ENCODE data around the gene OTULINL. TPM values are rescaled to one million over a fixed set of nuclear protein-coding genes. Genes with fewer than 3 reads are reported as not detected.
A peak's percentile ranks its signal among the peaks of the same experiment; 100 is the strongest.
"Not testable (repeated sequence)": the region's sequence is repeated elsewhere in the genome, so short reads cannot be mapped to it uniquely, and the experiment has no call there.

The OTULINL gene
- total RNA-seq, 1 donor from 2014 or later = 3.4 TPM

DNA sequence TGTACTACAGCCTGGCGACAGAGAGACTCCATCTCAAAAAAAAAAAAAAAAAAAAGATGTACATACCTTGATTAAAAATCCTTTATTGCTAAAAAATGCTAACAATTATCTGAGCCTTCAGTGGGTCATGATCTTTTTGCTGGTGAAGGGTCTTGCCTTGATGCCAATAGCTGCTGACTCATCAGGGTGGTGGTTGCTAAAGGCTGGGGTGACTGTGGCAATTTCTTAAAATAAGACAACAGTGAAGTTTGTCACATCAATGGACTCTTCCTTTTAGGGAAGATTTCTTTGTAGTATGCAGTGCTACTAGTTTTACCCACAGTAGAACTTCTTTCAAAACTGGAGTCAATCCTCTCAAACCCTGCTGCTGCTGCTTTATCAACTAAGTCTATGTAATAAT lies 33.9 kb upstream of the OTULINL start:
- Mint-ChIP-seq H3K36me3 (ENCODE audit: low read depth) (no peaks in the 10 kb centered on the region), H3K9me3 (peaks cover 12% of the 10 kb centered on the region), H3K27ac (ENCODE audit: unreplicated experiment) (no peak overlapping the region), H3K4me1 (no peaks in the 10 kb centered on the region), H3K4me3 (no peak overlapping the region), H3K27me3 (ENCODE audit: low read depth) (peaks cover 6% of the 10 kb centered on the region)
- no peak for DNase-seq (ENCODE audit: low read depth, low spot score)
- TF ChIP-seq, protein P1, sequence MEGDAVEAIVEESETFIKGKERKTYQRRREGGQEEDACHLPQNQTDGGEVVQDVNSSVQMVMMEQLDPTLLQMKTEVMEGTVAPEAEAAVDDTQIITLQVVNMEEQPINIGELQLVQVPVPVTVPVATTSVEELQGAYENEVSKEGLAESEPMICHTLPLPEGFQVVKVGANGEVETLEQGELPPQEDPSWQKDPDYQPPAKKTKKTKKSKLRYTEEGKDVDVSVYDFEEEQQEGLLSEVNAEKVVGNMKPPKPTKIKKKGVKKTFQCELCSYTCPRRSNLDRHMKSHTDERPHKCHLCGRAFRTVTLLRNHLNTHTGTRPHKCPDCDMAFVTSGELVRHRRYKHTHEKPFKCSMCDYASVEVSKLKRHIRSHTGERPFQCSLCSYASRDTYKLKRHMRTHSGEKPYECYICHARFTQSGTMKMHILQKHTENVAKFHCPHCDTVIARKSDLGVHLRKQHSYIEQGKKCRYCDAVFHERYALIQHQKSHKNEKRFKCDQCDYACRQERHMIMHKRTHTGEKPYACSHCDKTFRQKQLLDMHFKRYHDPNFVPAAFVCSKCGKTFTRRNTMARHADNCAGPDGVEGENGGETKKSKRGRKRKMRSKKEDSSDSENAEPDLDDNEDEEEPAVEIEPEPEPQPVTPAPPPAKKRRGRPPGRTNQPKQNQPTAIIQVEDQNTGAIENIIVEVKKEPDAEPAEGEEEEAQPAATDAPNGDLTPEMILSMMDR (conservative IDR thresholded peaks at IDR 0.05) = no peak

DNA sequence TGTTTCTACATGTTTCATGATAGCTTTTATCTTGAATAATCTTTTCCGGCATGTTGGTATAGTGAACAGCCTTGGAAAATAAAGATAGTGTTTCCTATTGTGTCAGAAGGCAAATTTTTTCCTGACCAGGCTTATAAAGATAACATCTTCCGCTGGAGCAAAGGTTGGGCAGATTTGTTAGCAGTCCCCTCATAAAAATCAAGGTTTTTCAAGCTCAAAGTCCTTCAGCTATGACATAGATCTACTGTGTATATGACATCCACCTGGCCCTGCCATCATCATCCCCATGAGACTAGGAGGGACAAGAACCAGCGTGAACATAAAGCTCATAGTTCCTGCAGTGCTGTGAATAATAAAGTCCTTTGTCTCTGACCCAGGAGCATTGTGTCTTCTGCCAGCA lies 30.4 kb upstream of the OTULINL start:
- DNase-seq (ENCODE audit: low read depth, low spot score) = no peak
- TF ChIP-seq, protein P1 (conservative IDR thresholded peaks at IDR 0.05) = no peak
- Mint-ChIP-seq H3K4me1 (no peaks in the 10 kb centered on the region), H3K9me3 (peaks cover 9% of the 10 kb centered on the region), H3K27ac (ENCODE audit: unreplicated experiment) (no peak overlapping the region), H3K27me3 (ENCODE audit: low read depth) (peaks cover 2% of the 10 kb centered on the region), H3K36me3 (ENCODE audit: low read depth) (no peaks in the 10 kb centered on the region), H3K4me3 (no peak overlapping the region)

GRCh38 chr5:14552017-14552416 lies 29.6 kb upstream of the OTULINL start:
- no peak overlapping the region for H3K4me3 Mint-ChIP-seq
- H3K36me3 Mint-ChIP-seq (ENCODE audit: low read depth) = no peaks in the 10 kb centered on the region

GRCh38 chr5:14554288-14554687 lies 27.3 kb upstream of the OTULINL start:
- H3K9me3 Mint-ChIP-seq, H3K4me1 Mint-ChIP-seq: not testable (repeated sequence)

More at GRCh38 chr5:14552017-14552416, 29.6 kb upstream of the OTULINL start:
- no peaks in the 10 kb centered on the region for H3K4me1 Mint-ChIP-seq
- TF ChIP-seq, protein P1 (conservative IDR thresholded peaks at IDR 0.05) = no peak
- H3K27ac Mint-ChIP-seq (ENCODE audit: unreplicated experiment) = no peak overlapping the region
- no peak for DNase-seq (ENCODE audit: low read depth, low spot score)
- peaks cover 5% of the 10 kb centered on the region for H3K9me3 Mint-ChIP-seq
- peaks cover 2% of the 10 kb centered on the region for H3K27me3 Mint-ChIP-seq (ENCODE audit: low read depth)

GRCh38 chr5:14556015-14556414 lies 25.6 kb upstream of the OTULINL start:
- H3K27ac Mint-ChIP-seq (ENCODE audit: unreplicated experiment) = peak overlapping the region; percentile 81
- H3K4me3 Mint-ChIP-seq = no peak overlapping the region
- peaks cover 2% of the 10 kb centered on the region for H3K9me3 Mint-ChIP-seq
- no peaks in the 10 kb centered on the region for H3K27me3 Mint-ChIP-seq (ENCODE audit: low read depth)
- no peaks in the 10 kb centered on the region for H3K4me1 Mint-ChIP-seq
- TF ChIP-seq, protein P1 (conservative IDR thresholded peaks at IDR 0.05) = no peak
- no peaks in the 10 kb centered on the region for H3K36me3 Mint-ChIP-seq (ENCODE audit: low read depth)
- DNase-seq (ENCODE audit: low read depth, low spot score) = no peak

More at GRCh38 chr5:14554288-14554687, 27.3 kb upstream of the OTULINL start:
- not testable (repeated sequence) for DNase-seq (ENCODE audit: low read depth, low spot score); H3K36me3 Mint-ChIP-seq (ENCODE audit: low read depth); H3K4me3 Mint-ChIP-seq; H3K27me3 Mint-ChIP-seq (ENCODE audit: low read depth); H3K27ac Mint-ChIP-seq (ENCODE audit: unreplicated experiment)

DNA sequence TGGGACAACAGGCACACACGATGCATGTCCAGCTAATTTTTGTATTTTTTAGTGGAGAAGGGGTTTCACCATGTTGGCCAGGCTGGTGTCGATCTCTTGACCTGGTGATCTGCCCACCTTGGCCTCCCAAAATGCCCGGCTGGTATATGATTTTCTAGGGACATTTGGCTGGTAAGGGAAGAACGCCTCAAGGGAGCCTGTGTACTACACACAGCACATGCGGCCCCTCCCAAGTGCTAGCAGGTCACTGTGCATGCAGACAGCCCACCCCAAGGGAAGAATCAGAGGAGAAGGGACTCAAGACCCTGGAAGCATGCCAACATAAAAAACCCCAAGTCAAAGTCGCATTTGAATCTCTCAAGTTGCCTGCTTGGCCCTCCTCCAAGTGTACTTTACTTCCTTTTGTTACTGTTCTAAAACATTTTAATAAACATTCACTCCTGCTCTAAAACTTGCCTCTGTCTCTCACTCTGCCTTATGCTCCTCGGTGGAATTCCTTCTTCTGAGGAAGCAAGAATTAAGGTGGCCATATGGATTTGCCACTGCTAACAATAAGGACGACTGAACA lies 24.3 kb upstream of the OTULINL start:
- Mint-ChIP-seq H3K27me3 (ENCODE audit: low read depth) (no peaks in the 10 kb centered on the region), H3K9me3 (no peaks in the 10 kb centered on the region), H3K36me3 (ENCODE audit: low read depth) (no peaks in the 10 kb centered on the region), H3K27ac (ENCODE audit: unreplicated experiment) (no peak overlapping the region), H3K4me1 (no peaks in the 10 kb centered on the region), H3K4me3 (no peak overlapping the region)
- TF ChIP-seq, protein P1 (conservative IDR thresholded peaks at IDR 0.05) = no peak
- DNase-seq (ENCODE audit: low read depth, low spot score) = no peak
